Retina (tissue), 1 donor: Measurements from ENCODE around the gene ARAP2.

Source experiments
- DNase-seq: peaks from one replicate; pipeline ENCODE4 v3.0.0-alpha.2; 2016

The ARAP2 gene

GRCh38 chr4:36244257-36245082, at the start of gene ARAP2:
ARAP2 (minus strand) TSS chr4:36244514; CDS start chr4:36229486, 15,028 bp downstream.
- peak; percentile 56 for DNase-seq

- DNase-seq = no peak
Observed at GRCh38 chr4:36292556-36293188, 48.4 kb upstream of the ARAP2 start.

- no peak for DNase-seq
Observed at GRCh38 chr4:36290641-36291040, 46.3 kb upstream of the ARAP2 start.

GRCh38 chr4:36288731-36289426, 44.6 kb upstream of the ARAP2 start:
- DNase-seq = no peak

GRCh38 chr4:36286481-36286871, 42.2 kb upstream of the ARAP2 start:
- DNase-seq = no peak

GRCh38 chr4:36285784-36286480, 41.6 kb upstream of the ARAP2 start:
- DNase-seq = no peak

- DNase-seq = no peak
Observed at GRCh38 chr4:36283912-36284465, 39.7 kb upstream of the ARAP2 start.

- DNase-seq = no peak
Observed at GRCh38 chr4:36282503-36283030, 38.3 kb upstream of the ARAP2 start.

- DNase-seq = no peak
Observed at GRCh38 chr4:36281384-36282106, 37.2 kb upstream of the ARAP2 start, which contains the start of gene DTHD1. DTHD1 (plus strand) TSS chr4:36281616; CDS start chr4:36281759, 143 bp downstream.

- DNase-seq = peak; percentile 35
Observed at GRCh38 chr4:36280555-36280954, 36.2 kb upstream of the ARAP2 start.

GRCh38 chr4:36278789-36279188, 34.5 kb upstream of the ARAP2 start:
- no peak for DNase-seq

- DNase-seq = no peak
Observed at GRCh38 chr4:36277533-36277932, 33.2 kb upstream of the ARAP2 start.

GRCh38 chr4:36274158-36274557, 29.8 kb upstream of the ARAP2 start:
- DNase-seq = no peak

- no peak for DNase-seq
Observed at GRCh38 chr4:36273276-36273675, 29.0 kb upstream of the ARAP2 start.

GRCh38 chr4:36269533-36270173, 25.3 kb upstream of the ARAP2 start:
- no peak for DNase-seq

GRCh38 chr4:36269101-36269500, 24.8 kb upstream of the ARAP2 start:
- no peak for DNase-seq

- no peak for DNase-seq
Observed at GRCh38 chr4:36267486-36268268, 23.4 kb upstream of the ARAP2 start.

- no peak for DNase-seq
Observed at GRCh38 chr4:36264207-36264826, 20.0 kb upstream of the ARAP2 start.

- DNase-seq = no peak
Observed at GRCh38 chr4:36260731-36261130, 16.4 kb upstream of the ARAP2 start.

GRCh38 chr4:36256398-36256891, 12.1 kb upstream of the ARAP2 start:
- peak; percentile 56 for DNase-seq
